ENCODE results near the gene MMP19. TPM values are rescaled to one million over a fixed set of nuclear protein-coding genes. Genes with fewer than 3 reads are reported as not detected.
"Not testable (repeated sequence)": the region's sequence is repeated elsewhere in the genome, so short reads cannot be mapped to it uniquely, and the experiment has no call there.

The MMP19 gene
- total RNA-seq, 1 experiment from 2014 or later, result 2.3 TPM

- CTCF ChIA-PET, result no interaction called here
- no peak for TF ChIP-seq RAD21 (IDR thresholded peaks at IDR 0.05; ENCODE audit: low read depth)
- H2AFZ ChIP-seq (ENCODE audit: low read depth, low read length, poor library complexity, severe bottlenecking), result no peak overlapping the region
- H4K20me1 ChIP-seq (ENCODE audit: insufficient read depth), result no peaks in the 10 kb centered on the region
- no peak for DNase-seq (ENCODE audit: low read depth, low spot score)
- H3K9me2 ChIP-seq (ENCODE audit: insufficient read depth), result no peaks in the 10 kb centered on the region
- RAD21 ChIA-PET (ENCODE audit: low non-redundant PET in 1 of 2, low total read pairs in 2 of 2, uncharacterized antibody in 2 of 2, unreplicated experiment in 2 of 2), result no interaction called here
- H3K4me1 ChIP-seq (ENCODE audit: control insufficient read depth in 1 of 2, insufficient read depth in 2 of 2, low read length in 2 of 2), result peaks cover 9 to 19% of the 10 kb centered on the region in 2 experiments
- no peak overlapping the region for H3K4me2 ChIP-seq (ENCODE audit: low read length)
- BruUV-seq (replicated peaks), result no TSS peak
- no peak for ATAC-seq
- intact Hi-C loops (cut with micrococcal nuclease), result no loop called here
- no peaks in the 10 kb centered on the region for H3K27me3 ChIP-seq (ENCODE audit: insufficient read depth, low read length)
- no peaks in the 10 kb centered on the region for H3K79me2 ChIP-seq (ENCODE audit: insufficient read depth, low read length)
- no peak overlapping the region for H3K27ac ChIP-seq (ENCODE audit: low read depth, low read length)
- no peaks in the 10 kb centered on the region for H3K9me3 ChIP-seq (ENCODE audit: control insufficient read depth in 1 of 2, insufficient read depth in 1 of 2, low read depth in 1 of 2, low read length in 2 of 2)
- H3K4me3 ChIP-seq (replicated peaks in 1 of 2; ENCODE audit: low read depth in 1 of 2, low read length in 2 of 2), result no peak overlapping the region
- POLR2A ChIA-PET, result interaction anchor here (1.8 kb wide), 1 partner anchor 9 kb away, joined by 8 read pairs; the partner anchor contains the start of gene DNAJC14
- no peak overlapping the region for H3K9ac ChIP-seq (ENCODE audit: low read length)
- no peaks in the 10 kb centered on the region for H3K36me3 ChIP-seq (ENCODE audit: control insufficient read depth in 1 of 2, insufficient read depth in 2 of 2, low read length in 2 of 2)
Observed at GRCh38 chr12:55838361-55838760, 4.4 kb downstream of the MMP19 start.

GRCh38 chr12:55834400-55834799, 8.3 kb downstream of the MMP19 start:
- intact Hi-C loops (cut with micrococcal nuclease); DNase-seq (ENCODE audit: low read depth, low spot score); H2AFZ ChIP-seq (ENCODE audit: low read depth, low read length, poor library complexity, severe bottlenecking); H3K27me3 ChIP-seq (ENCODE audit: insufficient read depth, low read length); H3K9me3 ChIP-seq (ENCODE audit: control insufficient read depth in 1 of 2, insufficient read depth in 1 of 2, low read depth in 1 of 2, low read length in 2 of 2); ATAC-seq; RAD21 ChIA-PET (ENCODE audit: low non-redundant PET in 1 of 2, low total read pairs in 2 of 2, uncharacterized antibody in 2 of 2, unreplicated experiment in 2 of 2); H3K9ac ChIP-seq (ENCODE audit: low read length); H3K36me3 ChIP-seq (ENCODE audit: control insufficient read depth in 1 of 2, insufficient read depth in 2 of 2, low read length in 2 of 2); H3K79me2 ChIP-seq (ENCODE audit: insufficient read depth, low read length); H4K20me1 ChIP-seq (ENCODE audit: insufficient read depth); H3K27ac ChIP-seq (ENCODE audit: low read depth, low read length); BruUV-seq (replicated peaks); CTCF ChIA-PET; H3K4me3 ChIP-seq (replicated peaks in 1 of 2; ENCODE audit: low read depth in 1 of 2, low read length in 2 of 2); H3K9me2 ChIP-seq (ENCODE audit: insufficient read depth); H3K4me2 ChIP-seq (ENCODE audit: low read length): not testable (repeated sequence)
- POLR2A ChIA-PET, result interaction anchor here (1.2 kb wide), 1 partner anchor 16 kb away, joined by 3 read pairs; the partner anchor contains the start of genes ORMDL2 and SARNP
- H3K4me1 ChIP-seq (ENCODE audit: control insufficient read depth in 1 of 2, insufficient read depth in 2 of 2, low read length in 2 of 2), result peaks cover 7 to 13% of the 10 kb centered on the region in 2 experiments; a peak in 3 of 4 replicates

DNA sequence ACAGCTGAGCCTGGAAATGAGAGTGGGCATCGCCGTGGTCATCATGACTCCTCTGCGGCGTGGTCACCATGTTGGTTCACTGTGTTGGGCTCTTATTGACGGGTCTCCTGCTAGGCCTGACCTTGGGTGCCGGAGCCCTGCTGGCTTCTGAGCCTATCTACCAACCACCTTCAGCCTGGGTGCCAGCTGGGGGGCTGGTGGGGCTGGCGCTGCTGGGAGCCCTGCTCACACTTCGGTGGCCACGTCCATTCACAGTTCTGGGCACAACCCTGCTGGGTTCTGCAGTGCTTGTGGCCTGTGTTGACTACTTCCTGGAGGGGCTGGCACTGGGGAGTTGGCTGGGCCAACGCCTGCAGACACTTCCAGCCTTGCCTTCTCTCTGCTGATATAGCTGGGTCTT, 9.7 kb downstream of the MMP19 start:
- Histone ChIP-seq H3K36me3 (ENCODE audit: control insufficient read depth in 1 of 2, insufficient read depth in 2 of 2, low read length in 2 of 2) (peaks cover 0 to 4% of the 10 kb centered on the region in 2 experiments; a peak in 1 of 4 replicates), H4K20me1 (ENCODE audit: insufficient read depth) (no peaks in the 10 kb centered on the region), H3K9ac (ENCODE audit: low read length) (no peak overlapping the region), H3K79me2 (ENCODE audit: insufficient read depth, low read length) (peaks cover 20% of the 10 kb centered on the region), H3K9me2 (ENCODE audit: insufficient read depth) (no peaks in the 10 kb centered on the region), H3K4me1 (ENCODE audit: control insufficient read depth in 1 of 2, insufficient read depth in 2 of 2, low read length in 2 of 2) (peaks cover 10 to 20% of the 10 kb centered on the region in 2 experiments; a peak in 3 of 4 replicates), H3K9me3 (ENCODE audit: control insufficient read depth in 1 of 2, insufficient read depth in 1 of 2, low read depth in 1 of 2, low read length in 2 of 2) (no peaks in the 10 kb centered on the region), H3K27ac (ENCODE audit: low read depth, low read length) (no peak overlapping the region), H3K4me3 (replicated peaks in 1 of 2; ENCODE audit: low read depth in 1 of 2, low read length in 2 of 2) (no peak overlapping the region), H3K4me2 (ENCODE audit: low read length) (no peak overlapping the region), H2AFZ (ENCODE audit: low read depth, low read length, poor library complexity, severe bottlenecking) (no peak overlapping the region), H3K27me3 (ENCODE audit: insufficient read depth, low read length) (no peaks in the 10 kb centered on the region)
- intact Hi-C loops (cut with micrococcal nuclease), result no loop called here
- ChIA-PET CTCF (no interaction called here), RAD21 (ENCODE audit: low non-redundant PET in 1 of 2, low total read pairs in 2 of 2, uncharacterized antibody in 2 of 2, unreplicated experiment in 2 of 2) (no interaction called here), POLR2A (no interaction called here)
- BruUV-seq (replicated peaks), result no TSS peak
- ATAC-seq (no peak), DNase-seq (ENCODE audit: low read depth, low spot score) (no peak)
- TF ChIP-seq ELF1 (IDR thresholded peaks at IDR 0.05; ENCODE audit: borderline replicate concordance, low read depth) (no peak), ZFX (IDR thresholded peaks at IDR 0.05) (no peak), REST (IDR thresholded peaks at IDR 0.05; ENCODE audit: low read depth) (no peak), CEBPB (IDR thresholded peaks at IDR 0.05; ENCODE audit: low read depth) (no peak), SIN3A (IDR thresholded peaks at IDR 0.05; ENCODE audit: low read depth) (no peak), MAX (IDR thresholded peaks at IDR 0.05) (no peak), RAD21 (IDR thresholded peaks at IDR 0.05; ENCODE audit: low read depth) (no peak), POLR2A (IDR thresholded peaks at IDR 0.05; ENCODE audit: borderline replicate concordance, extremely low read depth, insufficient read depth, insufficient read length) (no peak), CBX3 (IDR thresholded peaks at IDR 0.05; ENCODE audit: low read depth) (no peak), EZH2 (IDR thresholded peaks at IDR 0.05) (no peak)
- TF ChIP-seq, protein P1, sequence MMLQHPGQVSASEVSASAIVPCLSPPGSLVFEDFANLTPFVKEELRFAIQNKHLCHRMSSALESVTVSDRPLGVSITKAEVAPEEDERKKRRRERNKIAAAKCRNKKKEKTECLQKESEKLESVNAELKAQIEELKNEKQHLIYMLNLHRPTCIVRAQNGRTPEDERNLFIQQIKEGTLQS (IDR thresholded peaks at IDR 0.05), result no peak
